Stomach (tissue), 4 donors: ENCODE results near the gene CAMSAP2.

Source experiments
- EP300 ChIP-seq: sonication (generic); formaldehyde crosslinking; IDR thresholded peaks from one replicate; pipeline ENCODE4 v1.6.1; 2017; ENCODE audit warnings: antibody characterized with exemption
- POLR2AphosphoS5 ChIP-seq, 3 donors: sonication (generic); formaldehyde crosslinking; IDR thresholded peaks; one replicate each; pipeline ENCODE4 v1.6.1; 2016; ENCODE audit warnings: antibody characterized with exemption in 3 of 3
- TF ChIP-seq, protein P1 (sequence below), 7 experiments: fragments of 450-650 bp in 4 of 7; fragments of 200-600 bp in 3 of 7; sonication (generic) in 3 of 7; IDR thresholded peaks; one replicate each; pipeline ENCODE4 v1.5.1; 2016 to 2019; ENCODE audit warnings: antibody characterized with exemption in 7 of 7, control low read depth in 2 of 7, mild to moderate bottlenecking in 1 of 7

DNA sequence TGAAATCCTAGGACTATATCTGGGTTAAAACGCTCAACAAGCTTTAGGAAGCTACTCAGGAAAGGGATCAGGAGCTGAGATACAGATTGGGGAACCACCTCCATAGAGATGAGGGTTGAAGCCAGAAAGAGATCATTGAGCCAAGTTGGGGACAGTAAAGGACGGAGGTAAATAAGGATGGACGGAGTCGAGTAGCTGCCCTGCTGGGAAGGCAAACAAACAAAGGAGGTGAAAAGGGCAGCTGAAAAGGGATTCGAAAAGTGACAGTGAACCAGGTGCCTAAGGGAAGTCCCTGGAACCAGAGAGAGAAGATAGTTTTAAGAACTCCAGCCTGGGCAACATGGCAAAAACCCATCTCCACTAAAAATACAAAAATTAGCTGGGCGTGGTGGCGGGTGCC, 6.3 kb upstream of the CAMSAP2 start:
- TF ChIP-seq POLR2AphosphoS5 (IDR thresholded peaks at IDR 0.05) (no peak), EP300 (no peak)
- TF ChIP-seq, protein P1, sequence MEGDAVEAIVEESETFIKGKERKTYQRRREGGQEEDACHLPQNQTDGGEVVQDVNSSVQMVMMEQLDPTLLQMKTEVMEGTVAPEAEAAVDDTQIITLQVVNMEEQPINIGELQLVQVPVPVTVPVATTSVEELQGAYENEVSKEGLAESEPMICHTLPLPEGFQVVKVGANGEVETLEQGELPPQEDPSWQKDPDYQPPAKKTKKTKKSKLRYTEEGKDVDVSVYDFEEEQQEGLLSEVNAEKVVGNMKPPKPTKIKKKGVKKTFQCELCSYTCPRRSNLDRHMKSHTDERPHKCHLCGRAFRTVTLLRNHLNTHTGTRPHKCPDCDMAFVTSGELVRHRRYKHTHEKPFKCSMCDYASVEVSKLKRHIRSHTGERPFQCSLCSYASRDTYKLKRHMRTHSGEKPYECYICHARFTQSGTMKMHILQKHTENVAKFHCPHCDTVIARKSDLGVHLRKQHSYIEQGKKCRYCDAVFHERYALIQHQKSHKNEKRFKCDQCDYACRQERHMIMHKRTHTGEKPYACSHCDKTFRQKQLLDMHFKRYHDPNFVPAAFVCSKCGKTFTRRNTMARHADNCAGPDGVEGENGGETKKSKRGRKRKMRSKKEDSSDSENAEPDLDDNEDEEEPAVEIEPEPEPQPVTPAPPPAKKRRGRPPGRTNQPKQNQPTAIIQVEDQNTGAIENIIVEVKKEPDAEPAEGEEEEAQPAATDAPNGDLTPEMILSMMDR (IDR thresholded peaks at IDR 0.05) = no peak
